ENCODE measurements around the gene STK10. TPM values are rescaled to one million over a fixed set of nuclear protein-coding genes. Genes with fewer than 3 reads are reported as not detected.

STK10 gene
- total RNA-seq, 2 donors from 2014 or later, result 25.6 to 39.2 TPM

DNA sequence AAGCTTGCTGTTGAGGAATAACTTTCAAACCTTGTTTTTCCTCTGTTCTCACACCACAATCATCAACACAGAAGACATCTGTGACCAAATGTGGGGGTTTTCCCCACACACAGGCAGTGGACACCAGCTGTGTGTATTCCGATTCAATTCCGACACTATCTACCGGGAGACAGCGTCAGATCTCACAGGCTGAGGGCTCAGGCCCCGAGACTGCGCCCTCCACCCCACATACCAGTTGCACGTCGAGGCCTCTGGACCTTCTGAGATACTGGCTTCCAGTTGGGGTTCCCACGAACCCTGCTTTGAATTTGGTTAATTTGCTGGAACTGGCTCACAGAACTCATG is 41.3 kb downstream of the STK10 start:
- Histone ChIP-seq H3K27me3 (replicated peaks; ENCODE audit: insufficient read depth) (no peaks in the 10 kb centered on the region), H3K9me3 (no peaks in the 10 kb centered on the region), H3K27ac (no peak overlapping the region), H3K4me1 (ENCODE audit: control insufficient read depth in 1 of 2, low read depth in 2 of 2) (no peaks in the 10 kb centered on the region), H3K36me3 (no peaks in the 10 kb centered on the region), H3K4me3 (no peak overlapping the region)
- no peak for ATAC-seq (ENCODE audit: insufficient number of reproducible peaks, low FRiP score, low read depth)
- DNase-seq (ENCODE audit: low spot score), result no peak
- TF ChIP-seq, protein P1, sequence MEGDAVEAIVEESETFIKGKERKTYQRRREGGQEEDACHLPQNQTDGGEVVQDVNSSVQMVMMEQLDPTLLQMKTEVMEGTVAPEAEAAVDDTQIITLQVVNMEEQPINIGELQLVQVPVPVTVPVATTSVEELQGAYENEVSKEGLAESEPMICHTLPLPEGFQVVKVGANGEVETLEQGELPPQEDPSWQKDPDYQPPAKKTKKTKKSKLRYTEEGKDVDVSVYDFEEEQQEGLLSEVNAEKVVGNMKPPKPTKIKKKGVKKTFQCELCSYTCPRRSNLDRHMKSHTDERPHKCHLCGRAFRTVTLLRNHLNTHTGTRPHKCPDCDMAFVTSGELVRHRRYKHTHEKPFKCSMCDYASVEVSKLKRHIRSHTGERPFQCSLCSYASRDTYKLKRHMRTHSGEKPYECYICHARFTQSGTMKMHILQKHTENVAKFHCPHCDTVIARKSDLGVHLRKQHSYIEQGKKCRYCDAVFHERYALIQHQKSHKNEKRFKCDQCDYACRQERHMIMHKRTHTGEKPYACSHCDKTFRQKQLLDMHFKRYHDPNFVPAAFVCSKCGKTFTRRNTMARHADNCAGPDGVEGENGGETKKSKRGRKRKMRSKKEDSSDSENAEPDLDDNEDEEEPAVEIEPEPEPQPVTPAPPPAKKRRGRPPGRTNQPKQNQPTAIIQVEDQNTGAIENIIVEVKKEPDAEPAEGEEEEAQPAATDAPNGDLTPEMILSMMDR (IDR thresholded peaks at IDR 0.05), result no peak

DNA sequence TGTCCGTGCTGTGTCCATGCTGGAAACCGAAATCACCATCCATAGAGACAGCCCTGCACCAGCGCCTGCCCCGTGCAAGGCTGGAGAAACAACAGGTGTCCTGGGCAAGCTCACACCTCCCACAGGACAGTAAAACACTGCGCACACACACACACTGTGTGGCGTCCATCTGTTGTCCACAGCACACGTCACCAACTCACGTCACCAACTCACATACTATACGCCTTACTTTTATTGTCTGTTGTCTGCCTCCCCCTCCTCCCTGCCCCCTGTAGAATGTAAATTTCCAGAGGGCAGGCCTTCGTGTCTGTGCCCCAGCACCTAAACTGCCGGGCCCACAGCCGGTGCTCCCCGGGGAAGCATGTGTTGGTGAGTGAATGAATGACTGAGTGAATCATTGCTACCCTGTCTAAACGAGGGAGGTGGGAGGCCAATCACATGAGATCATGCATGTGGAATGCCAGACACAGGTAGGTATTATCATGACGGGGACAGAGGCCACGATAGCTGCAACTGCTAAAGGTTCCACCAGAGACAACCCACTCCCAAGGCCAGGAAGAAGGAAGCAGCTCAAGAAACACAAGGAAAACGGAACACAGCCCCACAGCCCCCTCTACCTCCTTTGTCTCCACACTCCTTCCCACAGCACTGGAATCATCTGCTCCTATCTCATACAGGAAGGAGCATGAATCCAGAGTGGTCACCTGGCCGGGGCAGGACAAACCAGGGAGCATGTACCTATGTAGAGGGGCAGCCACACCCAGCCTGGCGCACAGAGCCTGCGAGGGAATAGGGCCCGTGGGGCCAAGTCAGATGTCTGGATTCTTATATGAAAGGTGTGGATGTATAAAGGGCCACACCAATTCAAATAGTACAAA is 41.9 kb downstream of the STK10 start:
- Histone ChIP-seq H3K9me3 (no peaks in the 10 kb centered on the region), H3K27ac (no peak overlapping the region), H3K4me3 (no peak overlapping the region), H3K36me3 (no peaks in the 10 kb centered on the region), H3K27me3 (replicated peaks; ENCODE audit: insufficient read depth) (no peaks in the 10 kb centered on the region), H3K4me1 (ENCODE audit: control insufficient read depth in 1 of 2, low read depth in 2 of 2) (no peaks in the 10 kb centered on the region)
- ATAC-seq (ENCODE audit: insufficient number of reproducible peaks, low FRiP score, low read depth) (no peak), DNase-seq (ENCODE audit: low spot score) (no peak)
- TF ChIP-seq, protein P1 (IDR thresholded peaks at IDR 0.05), result no peak

DNA sequence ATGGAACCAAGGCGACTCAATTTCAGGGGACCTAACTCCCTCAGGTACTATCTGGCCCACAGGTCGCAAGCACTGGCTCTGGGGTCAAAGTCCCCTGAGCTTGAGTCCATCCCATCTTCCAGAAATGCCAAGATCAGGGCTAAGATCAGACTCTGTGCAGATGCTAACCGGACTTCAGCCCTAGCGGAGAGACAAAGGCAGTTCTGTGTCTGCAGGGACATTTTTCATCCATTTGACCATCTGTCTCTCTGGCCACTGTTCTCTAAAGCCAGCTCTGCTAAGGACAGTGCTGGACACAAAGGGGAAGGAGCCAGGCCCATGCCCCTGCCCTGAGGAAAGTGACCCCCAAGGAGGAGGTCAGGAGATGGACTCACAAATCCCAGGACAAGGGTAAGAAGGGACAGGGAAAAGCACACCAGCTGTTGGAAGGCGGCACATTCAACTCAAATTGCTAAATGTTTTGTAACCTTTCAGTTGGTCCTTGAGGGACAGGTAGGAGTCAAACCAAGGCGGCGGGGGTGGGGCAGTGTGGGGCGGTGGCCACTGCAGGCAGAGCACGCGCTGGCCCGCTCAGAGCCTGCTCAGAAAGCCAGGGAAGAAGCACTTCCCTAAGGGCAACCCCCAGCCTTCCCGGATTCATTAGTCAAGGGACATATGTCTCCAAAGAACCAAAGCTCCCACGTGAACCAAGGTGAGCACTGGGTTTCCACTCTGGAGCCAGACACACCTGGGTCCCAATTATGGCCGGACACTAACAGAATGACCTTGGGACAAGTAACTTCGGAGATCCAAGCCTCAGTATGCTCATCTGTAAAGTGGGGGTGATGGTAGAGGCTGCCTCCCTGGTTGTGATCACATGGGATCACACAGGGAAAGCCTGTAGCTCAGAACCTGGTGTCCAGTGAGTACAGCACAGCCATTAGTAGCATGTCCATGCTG is 42.8 kb downstream of the STK10 start:
- ATAC-seq (ENCODE audit: insufficient number of reproducible peaks, low FRiP score, low read depth) (no peak), DNase-seq (ENCODE audit: low spot score) (no peak)
- Histone ChIP-seq H3K27me3 (replicated peaks; ENCODE audit: insufficient read depth) (no peaks in the 10 kb centered on the region), H3K27ac (no peak overlapping the region), H3K4me3 (no peak overlapping the region), H3K36me3 (no peaks in the 10 kb centered on the region), H3K4me1 (ENCODE audit: control insufficient read depth in 1 of 2, low read depth in 2 of 2) (no peaks in the 10 kb centered on the region), H3K9me3 (no peaks in the 10 kb centered on the region)
- TF ChIP-seq, protein P1 (IDR thresholded peaks at IDR 0.05), result no peak

DNA sequence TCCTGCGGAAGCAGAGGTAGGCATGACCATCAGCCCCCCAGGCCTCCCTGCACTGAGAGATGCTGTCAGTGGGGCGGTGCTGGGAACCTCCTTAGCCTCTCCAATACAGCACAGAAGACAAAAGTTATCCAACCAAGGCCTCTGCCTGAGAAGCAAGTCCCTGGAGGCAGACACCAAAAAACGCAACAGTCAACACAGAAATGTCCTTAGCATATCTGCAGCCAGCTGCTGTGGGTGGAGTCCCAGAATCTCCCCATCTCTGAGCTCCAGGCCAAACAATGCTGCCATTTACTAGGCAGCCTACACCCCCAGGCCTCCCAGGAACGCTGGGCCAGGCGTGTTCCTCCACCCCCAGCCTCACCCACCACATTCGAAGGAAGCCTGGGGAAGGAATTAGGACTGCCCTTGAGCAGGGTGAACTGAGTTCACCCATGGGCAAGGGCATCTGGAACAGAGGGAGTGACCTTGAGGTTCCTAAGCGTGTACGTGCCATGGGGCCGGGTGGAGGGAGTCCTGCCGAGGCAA is 43.7 kb downstream of the STK10 start:
- Histone ChIP-seq H3K4me3 (no peak overlapping the region), H3K9me3 (no peaks in the 10 kb centered on the region), H3K4me1 (ENCODE audit: control insufficient read depth in 1 of 2, low read depth in 2 of 2) (no peaks in the 10 kb centered on the region), H3K27ac (no peak overlapping the region), H3K27me3 (replicated peaks; ENCODE audit: insufficient read depth) (no peaks in the 10 kb centered on the region), H3K36me3 (no peaks in the 10 kb centered on the region)
- ATAC-seq (ENCODE audit: insufficient number of reproducible peaks, low FRiP score, low read depth), result no peak
- DNase-seq (ENCODE audit: low spot score), result no peak
- TF ChIP-seq, protein P1 (IDR thresholded peaks at IDR 0.05), result no peak

DNA sequence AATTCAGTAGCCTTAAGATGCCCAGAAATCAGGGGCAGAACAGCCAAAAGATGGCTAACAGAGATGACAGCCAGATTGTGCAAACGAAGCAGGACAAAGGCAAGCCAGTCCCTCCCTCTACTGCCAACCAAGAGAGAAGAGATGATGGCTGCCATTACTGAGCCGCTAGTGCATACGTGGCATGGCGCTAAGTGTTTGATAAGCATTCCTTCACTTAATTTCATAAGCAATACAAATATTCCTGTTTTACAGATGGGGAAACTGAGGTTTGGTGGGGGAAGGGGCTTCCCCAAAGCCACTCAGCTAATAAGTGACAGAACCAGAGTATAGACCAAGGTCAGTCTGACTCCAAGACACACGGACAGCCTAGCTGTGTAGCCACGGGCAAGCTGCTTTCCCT is 44.1 kb downstream of the STK10 start:
- TF ChIP-seq, protein P1 (IDR thresholded peaks at IDR 0.05), result no peak
- H3K27me3 ChIP-seq (replicated peaks; ENCODE audit: insufficient read depth), result no peaks in the 10 kb centered on the region
- no peak overlapping the region for H3K27ac ChIP-seq
- no peaks in the 10 kb centered on the region for H3K36me3 ChIP-seq
- H3K4me1 ChIP-seq (ENCODE audit: control insufficient read depth in 1 of 2, low read depth in 2 of 2), result no peaks in the 10 kb centered on the region
- ATAC-seq (ENCODE audit: insufficient number of reproducible peaks, low FRiP score, low read depth), result no peak
- H3K9me3 ChIP-seq, result no peaks in the 10 kb centered on the region
- no peak overlapping the region for H3K4me3 ChIP-seq
- no peak for DNase-seq (ENCODE audit: low spot score)

Measured in thoracic aorta (tissue), 2 donors.